Measurements from ENCODE around the gene GHR.

GRCh38 chr5:42587096-42587723 is 164.0 kb downstream of the GHR start:
- TF ChIP-seq CTCF (conservative IDR thresholded peaks at IDR 0.05; ENCODE audit: low read length) (no peak), EZH2phosphoT487 (IDR thresholded peaks at IDR 0.05; ENCODE audit: borderline replicate concordance) (no peak)

Measured in Loucy (cell line).